ENCODE results near the gene TUBGCP6.

DNA sequence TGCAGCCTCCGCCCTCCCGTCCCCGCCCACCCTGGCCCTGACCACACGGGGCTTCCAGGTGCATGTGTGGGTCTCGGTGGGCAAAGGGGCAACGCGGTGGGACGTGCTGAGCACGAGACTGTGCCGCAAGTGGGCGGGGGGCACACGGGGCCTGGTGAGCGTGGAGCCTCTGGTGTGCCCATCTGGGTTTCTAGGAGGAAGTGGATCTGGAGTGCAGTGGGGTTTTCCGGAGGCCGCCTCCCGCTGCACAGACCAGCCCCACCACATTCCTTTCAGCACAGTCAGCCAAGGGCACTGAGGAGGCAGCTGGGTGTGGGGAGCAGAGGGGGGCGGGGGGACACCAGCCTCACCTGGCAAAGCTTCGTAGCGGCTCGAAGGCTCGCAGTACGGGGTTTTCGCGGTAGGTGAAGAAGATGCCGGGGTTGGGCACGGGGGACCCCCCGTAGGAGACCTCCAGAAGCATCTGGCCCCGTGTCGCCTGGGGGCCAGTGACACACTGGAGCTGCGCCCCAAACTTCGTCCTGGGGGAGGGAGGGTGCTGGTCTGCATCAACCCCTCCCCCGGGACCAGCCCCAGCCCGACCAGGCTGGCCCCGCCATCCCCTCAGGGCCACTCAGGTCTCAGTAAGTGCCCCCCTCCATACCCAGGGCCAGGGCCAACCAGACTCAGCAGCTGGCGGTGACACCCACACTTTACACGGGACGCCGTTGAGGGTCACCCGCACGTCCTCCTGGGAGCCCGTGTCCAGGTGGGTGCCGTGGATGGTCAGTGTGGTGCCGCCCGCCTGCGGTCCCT is 37.7 kb upstream of the TUBGCP6 start:
- TF ChIP-seq GATA2 (IDR thresholded peaks at IDR 0.05; ENCODE audit: low read depth, low read length), result no peak
- TF ChIP-seq GATA3 (IDR thresholded peaks at IDR 0.05; ENCODE audit: low read depth, low read length), result no peak
